ENCODE measurements around the gene DAZAP1. TPM values are rescaled to one million over a fixed set of nuclear protein-coding genes. Genes with fewer than 3 reads are reported as not detected.

DAZAP1 gene
- total and polyA plus RNA-seq, 5 experiments from 2014 or later, result 5.9 to 166 (median 8.5) TPM

- DNase-seq, result no peak
- H3K27ac Mint-ChIP-seq, result no peak overlapping the region
- peak overlapping the region in 1 of 10 donors; percentile 60 for H3K4me3 Mint-ChIP-seq
- peaks cover 7 to 25% (median 15%) of the 10 kb centered on the region in 4 donors for H3K4me1 Mint-ChIP-seq
- no peaks in the 10 kb centered on the region for H3K9me3 Mint-ChIP-seq
- H3K27me3 Mint-ChIP-seq, result no peaks in the 10 kb centered on the region
- POLR2A ChIA-PET, result interaction anchor here (0.6 kb wide), 1 partner anchor 15 kb away, joined by 3 read pairs; no protein-coding TSS in a partner anchor
- peaks cover 0 to 41% (median 0%) of the 10 kb centered on the region in 3 donors for H3K36me3 Mint-ChIP-seq
- no peak for ATAC-seq
Measured at GRCh38 chr19:1389033-1389940, 18.1 kb upstream of the DAZAP1 start.

- Mint-ChIP-seq H3K36me3 (peaks cover 0 to 41% (median 0%) of the 10 kb centered on the region in 3 donors), H3K4me1 (peaks cover 3 to 16% (median 9%) of the 10 kb centered on the region in 4 donors), H3K27ac (no peak overlapping the region), H3K4me3 (peak overlapping the region in 1 of 10 donors; percentile 27), H3K9me3 (no peaks in the 10 kb centered on the region), H3K27me3 (no peaks in the 10 kb centered on the region)
- ATAC-seq (no peak), DNase-seq (no peak)
- POLR2A ChIA-PET, result no interaction called here
Measured at GRCh38 chr19:1390890-1391423, 16.4 kb upstream of the DAZAP1 start.

GRCh38 chr19:1392407-1392806 lies 15.0 kb upstream of the DAZAP1 start:
- ATAC-seq (no peak), DNase-seq (no peak)
- Mint-ChIP-seq H3K36me3 (peaks cover 0 to 39% (median 0%) of the 10 kb centered on the region in 3 donors), H3K27me3 (no peaks in the 10 kb centered on the region), H3K27ac (no peak overlapping the region), H3K4me3 (no peak overlapping the region), H3K4me1 (peaks cover 0 to 17% (median 4%) of the 10 kb centered on the region in 4 donors), H3K9me3 (no peaks in the 10 kb centered on the region)
- POLR2A ChIA-PET, result no interaction called here

GRCh38 chr19:1392939-1393530 lies 14.4 kb upstream of the DAZAP1 start:
- H3K27ac Mint-ChIP-seq, result peak overlapping the region in 1 of 10 donors; percentile 55
- ATAC-seq (no peak), DNase-seq (no peak)
- no peaks in the 10 kb centered on the region for H3K27me3 Mint-ChIP-seq
- peaks cover 0 to 17% (median 5%) of the 10 kb centered on the region in 4 donors for H3K4me1 Mint-ChIP-seq
- POLR2A ChIA-PET, result no interaction called here
- peaks cover 0 to 39% (median 0%) of the 10 kb centered on the region in 3 donors for H3K36me3 Mint-ChIP-seq
- H3K4me3 Mint-ChIP-seq, result no peak overlapping the region
- H3K9me3 Mint-ChIP-seq, result no peaks in the 10 kb centered on the region

- Mint-ChIP-seq H3K27ac (peak overlapping the region in 1 of 10 donors; percentile 55), H3K9me3 (no peaks in the 10 kb centered on the region), H3K4me1 (peaks cover 0 to 14% (median 5%) of the 10 kb centered on the region in 4 donors), H3K27me3 (no peaks in the 10 kb centered on the region), H3K4me3 (no peak overlapping the region), H3K36me3 (peaks cover 0 to 38% (median 0%) of the 10 kb centered on the region in 3 donors)
- ATAC-seq (no peak), DNase-seq (no peak)
- POLR2A ChIA-PET, result no interaction called here
Measured at GRCh38 chr19:1393841-1394240, 13.5 kb upstream of the DAZAP1 start.

- POLR2A ChIA-PET, result no interaction called here
- H3K27ac Mint-ChIP-seq, result no peak overlapping the region
Measured at GRCh38 chr19:1394252-1395193, 12.9 kb upstream of the DAZAP1 start.

GRCh38 chr19:1395194-1396018 lies 12.0 kb upstream of the DAZAP1 start:
- H3K4me3 Mint-ChIP-seq, result no peak overlapping the region
- ATAC-seq, result no peak
- H3K4me1 Mint-ChIP-seq, result peaks cover 1 to 15% (median 5%) of the 10 kb centered on the region in 4 donors
- POLR2A ChIA-PET, result no interaction called here
- H3K27me3 Mint-ChIP-seq, result no peaks in the 10 kb centered on the region
- H3K9me3 Mint-ChIP-seq, result no peaks in the 10 kb centered on the region
- peaks cover 0 to 24% (median 0%) of the 10 kb centered on the region in 3 donors for H3K36me3 Mint-ChIP-seq
- DNase-seq, result no peak
- no peak overlapping the region for H3K27ac Mint-ChIP-seq

More at GRCh38 chr19:1394252-1395193, 12.9 kb upstream of the DAZAP1 start:
- H3K9me3 Mint-ChIP-seq, result no peaks in the 10 kb centered on the region
- peaks cover 0 to 12% (median 5%) of the 10 kb centered on the region in 4 donors for H3K4me1 Mint-ChIP-seq
- H3K27me3 Mint-ChIP-seq, result no peaks in the 10 kb centered on the region
- DNase-seq, result no peak
- peaks cover 0 to 31% (median 0%) of the 10 kb centered on the region in 3 donors for H3K36me3 Mint-ChIP-seq
- H3K4me3 Mint-ChIP-seq, result no peak overlapping the region
- no peak for ATAC-seq

- ATAC-seq, result no peak
- peaks cover 1 to 18% (median 6%) of the 10 kb centered on the region in 4 donors for H3K4me1 Mint-ChIP-seq
Measured at GRCh38 chr19:1396019-1396767, 11.2 kb upstream of the DAZAP1 start.

GRCh38 chr19:1396768-1397679 lies 10.4 kb upstream of the DAZAP1 start:
- ATAC-seq (no peak), DNase-seq (no peak)
- Mint-ChIP-seq H3K36me3 (peaks cover 0 to 9% (median 0%) of the 10 kb centered on the region in 3 donors), H3K27ac (no peak overlapping the region), H3K4me3 (no peak overlapping the region), H3K27me3 (no peaks in the 10 kb centered on the region), H3K4me1 (peaks cover 1 to 21% (median 8%) of the 10 kb centered on the region in 4 donors), H3K9me3 (no peaks in the 10 kb centered on the region)
- POLR2A ChIA-PET, result interaction anchor here (1.1 to 2.2 kb wide), 2 partner anchors 12 to 122 kb away, joined by 3 to 8 read pairs; partner anchors contain the start of gene FAM174C

More at GRCh38 chr19:1396019-1396767, 11.2 kb upstream of the DAZAP1 start:
- peak overlapping the region in 1 of 10 donors; percentile 18 for H3K27ac Mint-ChIP-seq
- POLR2A ChIA-PET, result interaction anchor here (2.2 kb wide), 1 partner anchor 11 kb away, joined by 8 read pairs; no protein-coding TSS in a partner anchor
- H3K36me3 Mint-ChIP-seq, result peaks cover 0 to 17% (median 0%) of the 10 kb centered on the region in 3 donors
- H3K9me3 Mint-ChIP-seq, result no peaks in the 10 kb centered on the region
- H3K27me3 Mint-ChIP-seq, result no peaks in the 10 kb centered on the region
- no peak for DNase-seq
- H3K4me3 Mint-ChIP-seq, result no peak overlapping the region

GRCh38 chr19:1397838-1398237 lies 9.5 kb upstream of the DAZAP1 start:
- peak overlapping the region in 2 of 10 donors; percentile 33 to 57 for H3K27ac Mint-ChIP-seq

More at GRCh38 chr19:1397838-1398237, 9.5 kb upstream of the DAZAP1 start:
- H3K4me3 Mint-ChIP-seq, result no peak overlapping the region
- ATAC-seq, result no peak
- peaks cover 3 to 26% (median 14%) of the 10 kb centered on the region in 4 donors for H3K4me1 Mint-ChIP-seq
- DNase-seq, result no peak
- H3K9me3 Mint-ChIP-seq, result no peaks in the 10 kb centered on the region
- POLR2A ChIA-PET, result interaction anchor here (0.7 to 2.2 kb wide), 3 partner anchors 13 to 1707 kb away, joined by 3 to 8 read pairs (median 3); partner anchors contain the start of gene FAM174C
- H3K27me3 Mint-ChIP-seq, result peaks cover 0 to 3% (median 0%) of the 10 kb centered on the region in 5 donors
- peaks cover 0 to 4% (median 0%) of the 10 kb centered on the region in 3 donors for H3K36me3 Mint-ChIP-seq
